Measurements from ENCODE around the gene OMD. TPM values are rescaled to one million over a fixed set of nuclear protein-coding genes. Genes with fewer than 3 reads are reported as not detected.

OMD gene
- total RNA-seq (2011; cell fraction: chromatin; rRNA removed; ENCODE audit: low replicate concordance), result not detected in 2 replicates
- total RNA-seq (2011; cell fraction: nucleolus; rRNA removed), result not detected in 2 replicates
- not detected in 2 replicates for total RNA-seq (2011; cell fraction: nucleoplasm; rRNA removed)
- total RNA-seq (2014; rRNA removed), result not detected in 2 replicates
- total RNA-seq (2014; rRNA removed; fragmentation: Illumina TruSeq; extraction: Trizol), result not detected in 2 replicates
- total RNA-seq (2015; rRNA removed; fragmentation: Illumina TruSeq; extraction: Trizol), result not detected in 2 replicates
- total RNA-seq (2021), result not detected in 2 replicates
- polyA plus RNA-seq (2011; rRNA removed), result not detected in 2 replicates
- not detected in 2 replicates for polyA plus RNA-seq (2011; cell fraction: cytosol; rRNA removed)
- polyA plus RNA-seq (2011; cell fraction: nucleus; rRNA removed), result not detected in 2 replicates
- polyA plus RNA-seq (2012), result 0.04 TPM in 1 of 2 replicates, not detected in the other
- not detected in 2 replicates for polyA plus RNA-seq (2014; fragmentation: Illumina TruSeq; extraction: Trizol)
- polyA plus RNA-seq (2014; fragmentation: Nextera tagmentation; extraction: Ambion mirVana), result under 1 TPM in 1 of 2 experiments, not detected in 1; 0.21 TPM
- polyA plus RNA-seq (2014; rRNA removed), result not detected in 2 replicates
- polyA minus RNA-seq (2011; rRNA and poly(A)+ RNA removed), result not detected in 2 replicates
- not detected in 2 replicates for polyA minus RNA-seq (2011; cell fraction: cytosol; rRNA and poly(A)+ RNA removed)
- polyA minus RNA-seq (2011; cell fraction: nucleus; rRNA and poly(A)+ RNA removed), result not detected in 2 replicates
- Bru-seq, nascent RNA, result not detected
- BruChase-seq, experiment 1, labeled RNA remaining after a 2-hour chase, result not detected
- not detected for BruChase-seq, experiment 2, labeled RNA remaining after a 6-hour chase
- long read RNA-seq, experiment 1, partial matches to known transcripts, result 0 of 2 reads
- long read RNA-seq, experiment 1, other reads (novel, unspliced or antisense), result 2 of 2 reads
- long read RNA-seq, experiment 2, result 0 reads
- long read RNA-seq, experiment 3, result 0 reads

GRCh38 chr9:92424340-92424739 is at the start of gene OMD:
TSS of gene OMD (minus strand) at chr9:92424471. CDS start at chr9:92417558, 6,913 bp downstream.
- Histone ChIP-seq H2AFZ (ENCODE audit: low read depth, low read length) (no peak within 1 kb of the TSS), H3K4me2 (ENCODE audit: insufficient read depth, low read length) (no peak within 1 kb of the TSS), H3K36me3 (ENCODE audit: control insufficient read depth, insufficient read depth, low read length) (no peaks in the 10 kb centered on the region), H3K4me3 (no peak within 1 kb of the TSS), H3K79me2 (ENCODE audit: control insufficient read depth, insufficient read depth, low read length) (no peaks in the 10 kb centered on the region), H4K20me1 (replicated peaks; ENCODE audit: control insufficient read depth, insufficient read depth, low read length) (no peaks in the 10 kb centered on the region), H3K9me3 (replicated peaks; ENCODE audit: control insufficient read depth, insufficient read depth, low read depth, low read length) (no peaks in the 10 kb centered on the region), H3K4me1 (replicated peaks in 1 of 2; ENCODE audit: control insufficient read depth in 2 of 2, insufficient read depth in 2 of 2, low read length in 2 of 2) (no peaks in the 10 kb centered on the region), H3K27ac (ENCODE audit: extremely low read depth, low read depth, low read length) (no peak within 1 kb of the TSS), H3K27me3 (ENCODE audit: control insufficient read depth in 2 of 2, insufficient read depth in 2 of 2, low read length in 2 of 2) (no peaks in the 10 kb centered on the region), H3K9me1 (ENCODE audit: control insufficient read depth, insufficient read depth, low read length) (no peaks in the 10 kb centered on the region), H3K9ac (ENCODE audit: insufficient read depth in 1 of 2, low read depth in 2 of 2, low read length in 2 of 2) (no peak within 1 kb of the TSS)
- intact Hi-C loops (cut with micrococcal nuclease), result no loop called here
- no TSS peak for BruUV-seq (replicated peaks)
- no peak for ATAC-seq
- FAIRE-seq, result no peak
- 50% methylated on average over 1 of the region's 1 CpG for WGBS (ENCODE audit: insufficient coverage, low coverage, missing lambda C conversion rate)
- ChIA-PET CTCF (ENCODE audit: low intra/inter-chr PET ratio) (no interaction called here), POLR2A (no interaction called here)
- no peak for DNase-seq (ENCODE audit: extremely low read depth in 1 of 4, low spot score in 3 of 4)
- in situ Hi-C loops (cut with MboI), result no loop called here
- TF ChIP-seq CREBBP (IDR thresholded peaks at IDR 0.05; ENCODE audit: low read depth, low read length) (no peak), KDM5B (IDR thresholded peaks at IDR 0.05; ENCODE audit: insufficient replicate concordance, low read depth, low read length) (no peak), L3MBTL2 (IDR thresholded peaks at IDR 0.05) (no peak), EP300 (IDR thresholded peaks at IDR 0.05; ENCODE audit: low read length) (no peak), ZNF740 (CRISPR knock-in tag; IDR thresholded peaks at IDR 0.05) (no peak), ZNF740 (tag; IDR thresholded peaks at IDR 0.05) (no peak), ZNF23 (CRISPR knock-in tag; IDR thresholded peaks at IDR 0.05) (no peak), ATF4 (CRISPR knock-in tag; IDR thresholded peaks at IDR 0.05) (no peak), CC2D1A (IDR thresholded peaks at IDR 0.05) (no peak), THAP7 (CRISPR knock-in tag; IDR thresholded peaks at IDR 0.05) (no peak), MYBL2 (IDR thresholded peaks at IDR 0.05; ENCODE audit: low read depth) (no peak), MYBL2 (CRISPR knock-in tag; IDR thresholded peaks at IDR 0.05; ENCODE audit: borderline replicate concordance) (no peak), TCF7 (IDR thresholded peaks at IDR 0.05; ENCODE audit: borderline replicate concordance) (no peak)
